ENCODE results near the gene SIPA1L2.

The SIPA1L2 gene

GRCh38 chr1:232587141-232588008 lies 42.6 kb downstream of the SIPA1L2 start:
- DNase-seq = no peak

- no peak for DNase-seq
Observed at GRCh38 chr1:232586679-232587078, 43.3 kb downstream of the SIPA1L2 start.

GRCh38 chr1:232585486-232585885 lies 44.4 kb downstream of the SIPA1L2 start:
- no peak for DNase-seq

- DNase-seq = no peak
Observed at GRCh38 chr1:232581932-232582331, 48.0 kb downstream of the SIPA1L2 start.

Measured in suppressor macrophage treated with lipopolysaccharide for 4 hours (primary cell).